Tibial artery (tissue), 4 donors: Measurements from ENCODE around the gene CD4.

Experiments used
- DNase-seq, 2 donors: peaks; one replicate each; pipeline ENCODE4 v3.0.0-alpha.2; 2019
- H3K27ac ChIP-seq, 2 donors: fragments of 200-600 bp; sonication (generic) in 1 of 2; 1 replicate in 1 of 2; 2 replicates in 1 of 2; pipeline ENCODE4 v1.5.1; 2018 to 2019; ENCODE audit warnings: mild to moderate bottlenecking in 1 of 2
- H3K27me3 ChIP-seq, 2 donors: fragments of 200-600 bp; sonication (generic) in 1 of 2; one replicate each; pipeline versions ENCODE4 v1.5.1 to v1.6.0; 2016 to 2019
- H3K36me3 ChIP-seq, 3 donors: fragments of 200-600 bp; sonication (generic) in 2 of 3; one replicate each; pipeline ENCODE4 v1.5.1; 2016 to 2019; ENCODE audit warnings: mild to moderate bottlenecking in 2 of 3
- H3K4me1 ChIP-seq, 4 donors: fragments of 200-600 bp; sonication (generic) in 2 of 4; 1 replicate in 3 of 4; 2 replicates in 1 of 4; pipeline ENCODE4 v1.5.1; 2016 to 2019
- H3K4me3 ChIP-seq, 2 donors: fragments of 200-600 bp; sonication (generic) in 1 of 2; 1 replicate in 1 of 2; 2 replicates in 1 of 2; pipeline ENCODE4 v1.5.1; 2018 to 2019; ENCODE audit warnings: mild to moderate bottlenecking in 2 of 2
- H3K9me3 ChIP-seq, 3 donors: fragments of 200-600 bp; sonication (generic) in 1 of 3; one replicate each; pipeline ENCODE4 v1.5.1; 2016 to 2019
- CTCF ChIP-seq, 2 experiments: fragments of 200-600 bp in 1 of 2; fragments of 450-650 bp in 1 of 2; IDR thresholded peaks; one replicate each; pipeline ENCODE4 v1.5.1; 2017 to 2019; ENCODE audit warnings: antibody characterized with exemption in 2 of 2, mild to moderate bottlenecking in 1 of 2, moderate library complexity in 1 of 2
- intact Hi-C: fragments of 100-400 bp; cut with DNase I; formaldehyde crosslinking; loops from one replicate; pipeline ENCODE4 v1.15.0; 2023; ENCODE audit warnings: low total_unique reads

CD4 gene

GRCh38 chr12:6782119-6782518, 7.2 kb upstream of the CD4 start:
- intact Hi-C loops = no loop called here
- DNase-seq = no peak
- no peaks in the 10 kb centered on the region for H3K27me3 ChIP-seq
- no peak for TF ChIP-seq CTCF (IDR thresholded peaks at IDR 0.05)
- H3K9me3 ChIP-seq = no peaks in the 10 kb centered on the region
- no peaks in the 10 kb centered on the region for H3K36me3 ChIP-seq
- H3K4me3 ChIP-seq = no peak overlapping the region
- H3K27ac ChIP-seq = no peak overlapping the region
- H3K4me1 ChIP-seq = peaks cover 0 to 18% (median 11%) of the 10 kb centered on the region in 4 donors

GRCh38 chr12:6782850-6783566, 6.3 kb upstream of the CD4 start:
- no peak for DNase-seq
- no peaks in the 10 kb centered on the region for H3K9me3 ChIP-seq
- H3K27me3 ChIP-seq = no peaks in the 10 kb centered on the region
- H3K4me3 ChIP-seq = no peak overlapping the region
- intact Hi-C loops = no loop called here
- H3K4me1 ChIP-seq = peaks cover 0 to 13% (median 7%) of the 10 kb centered on the region in 4 donors
- no peaks in the 10 kb centered on the region for H3K36me3 ChIP-seq
- H3K27ac ChIP-seq = no peak overlapping the region
- no peak for TF ChIP-seq CTCF (IDR thresholded peaks at IDR 0.05)

GRCh38 chr12:6783828-6784227, 5.5 kb upstream of the CD4 start:
- Histone ChIP-seq H3K4me1 (peaks cover 0 to 4% (median 0%) of the 10 kb centered on the region in 4 donors), H3K4me3 (no peak overlapping the region), H3K27me3 (no peaks in the 10 kb centered on the region), H3K9me3 (no peaks in the 10 kb centered on the region), H3K36me3 (no peaks in the 10 kb centered on the region), H3K27ac (no peak overlapping the region)
- intact Hi-C loops = no loop called here
- TF ChIP-seq CTCF (IDR thresholded peaks at IDR 0.05) = no peak
- no peak for DNase-seq

GRCh38 chr12:6784296-6784695, 5.0 kb upstream of the CD4 start:
- Histone ChIP-seq H3K4me3 (no peak overlapping the region), H3K36me3 (no peaks in the 10 kb centered on the region), H3K27ac (no peak overlapping the region), H3K4me1 (no peaks in the 10 kb centered on the region), H3K27me3 (no peaks in the 10 kb centered on the region), H3K9me3 (no peaks in the 10 kb centered on the region)
- no peak for TF ChIP-seq CTCF (IDR thresholded peaks at IDR 0.05)
- intact Hi-C loops = no loop called here
- DNase-seq = no peak

- H3K4me3 ChIP-seq = no peak overlapping the region
- no peaks in the 10 kb centered on the region for H3K36me3 ChIP-seq
- intact Hi-C loops = no loop called here
- no peak overlapping the region for H3K27ac ChIP-seq
- H3K27me3 ChIP-seq = no peaks in the 10 kb centered on the region
- H3K9me3 ChIP-seq = no peaks in the 10 kb centered on the region
- TF ChIP-seq CTCF (IDR thresholded peaks at IDR 0.05) = no peak
- DNase-seq = no peak
- H3K4me1 ChIP-seq = no peaks in the 10 kb centered on the region
Measured at GRCh38 chr12:6784761-6785160, 4.6 kb upstream of the CD4 start.
